Peyer's patch (tissue), 4 donors: ENCODE results near the gene ARHGAP22. TPM values are rescaled to one million over a fixed set of nuclear protein-coding genes. Genes with fewer than 3 reads are reported as not detected.

Source experiments
- DNase-seq, 3 donors: peaks; one replicate each; pipeline ENCODE4 v3.0.0-alpha.2; 2017 to 2019
- H3K27ac ChIP-seq, 4 donors: fragments of 200-600 bp; sonication (generic); one replicate each; pipeline ENCODE4 v1.5.1; 2016 to 2019
- H3K27me3 ChIP-seq, 2 donors: fragments of 200-600 bp; sonication (generic); one replicate each; pipeline ENCODE4 v1.5.1; 2019
- H3K36me3 ChIP-seq, 3 donors: fragments of 200-600 bp; sonication (generic); one replicate each; pipeline ENCODE4 v1.5.1; 2016 to 2019
- H3K4me1 ChIP-seq, 4 donors: fragments of 200-600 bp; sonication (generic); one replicate each; pipeline ENCODE4 v1.5.1; 2016 to 2019
- H3K4me3 ChIP-seq, 4 donors: fragments of 200-600 bp; sonication (generic); 1 replicate in 3 of 4; 2 replicates in 1 of 4; pipeline ENCODE4 v1.5.1; 2016 to 2019; ENCODE audit warnings: mild to moderate bottlenecking in 1 of 4
- H3K9me3 ChIP-seq, 4 donors: fragments of 200-600 bp; sonication (generic); one replicate each; pipeline ENCODE4 v1.5.1; 2016 to 2019; ENCODE audit warnings: mild to moderate bottlenecking in 1 of 4
- CTCF ChIP-seq, 6 experiments: fragments of 450-650 bp in 4 of 6; fragments of 200-600 bp in 2 of 6; sonication (generic) in 1 of 6; IDR thresholded peaks; one replicate each; pipeline ENCODE4 v1.5.1; 2017 to 2019; ENCODE audit warnings: antibody characterized with exemption in 6 of 6, mild to moderate bottlenecking in 3 of 6, moderate library complexity in 1 of 6
- POLR2A ChIP-seq, 2 donors: fragments of 450-650 bp; IDR thresholded peaks; one replicate each; pipeline ENCODE4 v1.5.1; 2017; ENCODE audit warnings: antibody characterized with exemption in 2 of 2, mild to moderate bottlenecking in 2 of 2, moderate library complexity in 2 of 2
- total RNA-seq, 4 donors: library from RNA; depleted of rRNA; stranded (reverse); fragments of >200 nt; gene quantifications; one replicate each; pipeline ENCODE4 v1.1.0, GENCODE V29; 2016

Gene ARHGAP22
- total RNA-seq, 4 donors from 2014 or later: 1.9 to 10.7 (median 8.3) TPM; not detected in 1

GRCh38 chr10:48494611-48495010 is 110.3 kb downstream of the ARHGAP22 start:
- TF ChIP-seq POLR2A (IDR thresholded peaks at IDR 0.05) (no peak), CTCF (IDR thresholded peaks at IDR 0.05) (no peak)
- H3K9me3 ChIP-seq: no peaks in the 10 kb centered on the region
- DNase-seq: peak in 2 of 3 donors; percentile 6 to 25
- no peaks in the 10 kb centered on the region for H3K4me1 ChIP-seq
- H3K4me3 ChIP-seq: no peak overlapping the region
- H3K27me3 ChIP-seq: no peaks in the 10 kb centered on the region
- no peaks in the 10 kb centered on the region for H3K36me3 ChIP-seq
- no peak overlapping the region for H3K27ac ChIP-seq

GRCh38 chr10:48494073-48494472 is 110.8 kb downstream of the ARHGAP22 start:
- no peak overlapping the region for H3K4me3 ChIP-seq
- no peak for TF ChIP-seq POLR2A (IDR thresholded peaks at IDR 0.05)
- no peak for TF ChIP-seq CTCF (IDR thresholded peaks at IDR 0.05)
- no peak overlapping the region for H3K27ac ChIP-seq
- no peaks in the 10 kb centered on the region for H3K9me3 ChIP-seq
- H3K36me3 ChIP-seq: no peaks in the 10 kb centered on the region
- H3K4me1 ChIP-seq: no peaks in the 10 kb centered on the region
- peak in 2 of 3 donors; percentile 12 to 23 for DNase-seq
- H3K27me3 ChIP-seq: no peaks in the 10 kb centered on the region

GRCh38 chr10:48493083-48493871 is 111.6 kb downstream of the ARHGAP22 start:
- peak in 2 of 3 donors; percentile 47 to 52 for DNase-seq
- H3K4me3 ChIP-seq: no peak overlapping the region

GRCh38 chr10:48492201-48492600 is 112.7 kb downstream of the ARHGAP22 start:
- no peak for TF ChIP-seq POLR2A (IDR thresholded peaks at IDR 0.05)
- no peak for TF ChIP-seq CTCF (IDR thresholded peaks at IDR 0.05)
- H3K4me3 ChIP-seq: no peak overlapping the region
- H3K27me3 ChIP-seq: no peaks in the 10 kb centered on the region
- no peak overlapping the region for H3K27ac ChIP-seq
- DNase-seq: peak in 1 of 3 donors; percentile 2
- H3K9me3 ChIP-seq: no peaks in the 10 kb centered on the region
- H3K4me1 ChIP-seq: no peaks in the 10 kb centered on the region
- no peaks in the 10 kb centered on the region for H3K36me3 ChIP-seq

More at GRCh38 chr10:48493083-48493871, 111.6 kb downstream of the ARHGAP22 start:
- H3K27ac ChIP-seq: no peak overlapping the region
- no peaks in the 10 kb centered on the region for H3K36me3 ChIP-seq
- no peaks in the 10 kb centered on the region for H3K9me3 ChIP-seq
- H3K4me1 ChIP-seq: no peaks in the 10 kb centered on the region
- H3K27me3 ChIP-seq: no peaks in the 10 kb centered on the region
- TF ChIP-seq CTCF (IDR thresholded peaks at IDR 0.05) (no peak), POLR2A (IDR thresholded peaks at IDR 0.05) (no peak)

GRCh38 chr10:48491392-48492139 is 113.3 kb downstream of the ARHGAP22 start:
- Histone ChIP-seq H3K4me1 (no peaks in the 10 kb centered on the region), H3K27me3 (no peaks in the 10 kb centered on the region), H3K4me3 (no peak overlapping the region), H3K9me3 (no peaks in the 10 kb centered on the region), H3K27ac (no peak overlapping the region), H3K36me3 (no peaks in the 10 kb centered on the region)
- DNase-seq: peak in 1 of 3 donors; percentile 11
- TF ChIP-seq CTCF (IDR thresholded peaks at IDR 0.05): no peak
- TF ChIP-seq POLR2A (IDR thresholded peaks at IDR 0.05): no peak
